GM19043 (cell line): ENCODE results near the gene CPXM2.

ENCODE experiments used
- ATAC-seq: cut with Tn5 transposase; IDR thresholded peaks from one replicate; pipeline ENCODE4 v1.9.1; 2021; ENCODE audit warnings: low read depth; ENCODE audit not compliant: unreplicated experiment

CPXM2 gene

GRCh38 chr10:123778719-123779517 lies 112.7 kb downstream of the CPXM2 start:
- no peak for ATAC-seq

GRCh38 chr10:123777881-123778280 lies 113.7 kb downstream of the CPXM2 start:
- ATAC-seq = no peak

- ATAC-seq = no peak
These were observed 117.4 kb downstream of the CPXM2 start for GRCh38 chr10:123774132-123774742.

- no peak for ATAC-seq
These were observed 118.7 kb downstream of the CPXM2 start for GRCh38 chr10:123772645-123773508.

- no peak for ATAC-seq
These were observed 119.5 kb downstream of the CPXM2 start for GRCh38 chr10:123771877-123772644.

- no peak for ATAC-seq
These were observed 122.0 kb downstream of the CPXM2 start for GRCh38 chr10:123769647-123770046.

- no peak for ATAC-seq
These were observed 124.8 kb downstream of the CPXM2 start for GRCh38 chr10:123766761-123767160.

- ATAC-seq = no peak
These were observed 125.6 kb downstream of the CPXM2 start for GRCh38 chr10:123766012-123766411.

- ATAC-seq = no peak
These were observed 129.9 kb downstream of the CPXM2 start for GRCh38 chr10:123761666-123762230.

GRCh38 chr10:123761038-123761428 lies 130.6 kb downstream of the CPXM2 start:
- no peak for ATAC-seq

- ATAC-seq = no peak
These were observed 131.1 kb downstream of the CPXM2 start for GRCh38 chr10:123760356-123761037.

GRCh38 chr10:123759501-123760031 lies 132.0 kb downstream of the CPXM2 start:
- no peak for ATAC-seq

- no peak for ATAC-seq
These were observed 132.6 kb downstream of the CPXM2 start for GRCh38 chr10:123759041-123759440.

- no peak for ATAC-seq
These were observed 133.8 kb downstream of the CPXM2 start for GRCh38 chr10:123757853-123758252.

GRCh38 chr10:123755061-123755460 lies 136.5 kb downstream of the CPXM2 start:
- no peak for ATAC-seq

- no peak for ATAC-seq
These were observed 137.5 kb downstream of the CPXM2 start for GRCh38 chr10:123754123-123754522.

- ATAC-seq = no peak
These were observed 140.1 kb downstream of the CPXM2 start for GRCh38 chr10:123751342-123752134.

GRCh38 chr10:123750901-123751300 lies 140.7 kb downstream of the CPXM2 start:
- no peak for ATAC-seq

- ATAC-seq = no peak
These were observed 142.9 kb downstream of the CPXM2 start for GRCh38 chr10:123748711-123749110.
